ENCODE results near the gene BTBD2. TPM values are rescaled to one million over a fixed set of nuclear protein-coding genes. Genes with fewer than 3 reads are reported as not detected.

Gene BTBD2
- total and polyA plus RNA-seq, 2 of the 13 experiments (the other 11 are each of a cell fraction or from before 2014, with no cell fraction given), result 28.1 to 45.3 TPM

GRCh38 chr19:1935484-1936208 lies 79.9 kb downstream of the BTBD2 start (continued):
- TF ChIP-seq POGK (CRISPR knock-in tag; conservative IDR thresholded peaks at IDR 0.05) (no peak), RELA (CRISPR knock-in tag; IDR thresholded peaks at IDR 0.05) (no peak), CTCF (CRISPR knock-in tag; IDR thresholded peaks at IDR 0.05) (no peak), ZIK1 (CRISPR knock-in tag; IDR thresholded peaks at IDR 0.05; ENCODE audit: borderline replicate concordance, low read depth) (no peak), PLSCR1 (CRISPR knock-in tag; IDR thresholded peaks at IDR 0.05; ENCODE audit: borderline replicate concordance) (no peak), ZNF225 (CRISPR knock-in tag; IDR thresholded peaks at IDR 0.05) (no peak), MLLT10 (CRISPR knock-in tag; IDR thresholded peaks at IDR 0.05) (no peak), ZNF441 (CRISPR knock-in tag; IDR thresholded peaks at IDR 0.05; ENCODE audit: borderline replicate concordance) (no peak), ZNF580 (CRISPR knock-in tag; IDR thresholded peaks at IDR 0.05; ENCODE audit: borderline replicate concordance, low read depth) (no peak), TFDP2 (CRISPR knock-in tag; IDR thresholded peaks at IDR 0.05) (0 out of 2 replicates have a peak, but pooled peaks have one; percentile 38), REST (IDR thresholded peaks at IDR 0.05; ENCODE audit: borderline replicate concordance in 1 of 2, low read depth in 1 of 2, low read length in 2 of 2) (no peak), E2F5 (CRISPR knock-in tag; conservative IDR thresholded peaks at IDR 0.05) (no peak), ETV6 (CRISPR knock-in tag; conservative IDR thresholded peaks at IDR 0.05) (no peak), ZNF232 (CRISPR knock-in tag; IDR thresholded peaks at IDR 0.05; ENCODE audit: borderline replicate concordance) (no peak), MXD1 (CRISPR knock-in tag; IDR thresholded peaks at IDR 0.05) (0 out of 2 replicates have a peak, but pooled peaks have one; percentile 27)

All from HepG2 (cell line).